GM10847 (cell line): ENCODE data around the gene LMCD1.

Experiments used
- POLR2A ChIP-seq: IDR thresholded peaks from 2 replicates; pipeline ENCODE4 v1.6.1; 2011; ENCODE audit not compliant: insufficient read length; ENCODE audit errors: extremely low read depth

The LMCD1 gene

GRCh38 chr3:8501371-8502131 lies at the start of gene LMCD1:
TSS of gene LMCD1 (plus strand) at chr3:8501823. CDS start at chr3:8501939, 116 bp downstream.
- no peak for TF ChIP-seq POLR2A

DNA sequence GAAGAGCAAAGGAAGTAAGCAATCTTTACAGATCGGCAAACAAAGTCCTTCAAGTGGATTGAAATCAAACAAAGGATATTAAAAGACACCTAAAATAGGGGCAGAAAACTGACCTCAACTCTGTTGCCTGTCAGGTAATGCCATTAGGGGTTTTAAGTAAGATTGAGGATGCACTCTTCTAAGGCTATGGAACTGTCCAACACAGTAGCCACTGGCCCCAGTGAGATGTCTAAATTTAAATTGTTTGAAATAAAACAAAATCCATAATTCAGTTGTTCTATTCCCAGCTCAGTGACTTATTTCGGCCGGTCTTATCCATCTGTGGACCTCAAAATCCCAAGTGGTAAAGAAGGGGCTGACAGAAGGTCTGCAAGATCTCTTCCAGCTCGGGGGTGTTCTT lies 49.5 kb upstream of the LMCD1 start:
- TF ChIP-seq POLR2A: no peak

- no peak for TF ChIP-seq POLR2A
These were observed 48.5 kb upstream of the LMCD1 start for GRCh38 chr3:8453153-8453552.

- TF ChIP-seq POLR2A: no peak
These were observed 45.9 kb upstream of the LMCD1 start for GRCh38 chr3:8455526-8456411.

- TF ChIP-seq POLR2A: no peak
These were observed 45.2 kb upstream of the LMCD1 start for GRCh38 chr3:8456412-8456811.

DNA sequence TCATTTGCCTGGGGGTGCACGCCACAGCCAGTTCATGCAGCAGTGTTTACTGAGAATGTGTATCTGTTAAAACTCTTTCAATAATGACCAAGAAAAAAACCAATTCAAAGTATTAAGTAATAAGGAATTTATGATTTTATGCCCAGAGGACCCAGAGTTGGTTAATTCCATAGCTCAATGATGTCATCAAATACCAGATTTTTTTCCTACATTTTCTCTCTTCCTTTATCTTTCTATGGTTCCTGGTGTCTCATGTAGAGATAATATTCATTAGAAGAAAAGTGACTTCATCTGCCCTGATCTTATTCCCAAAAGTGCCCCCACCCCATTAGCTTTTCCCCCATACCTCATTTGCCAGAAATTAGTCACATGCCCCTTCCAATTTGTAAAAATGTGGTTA lies 44.6 kb upstream of the LMCD1 start:
- no peak for TF ChIP-seq POLR2A

DNA sequence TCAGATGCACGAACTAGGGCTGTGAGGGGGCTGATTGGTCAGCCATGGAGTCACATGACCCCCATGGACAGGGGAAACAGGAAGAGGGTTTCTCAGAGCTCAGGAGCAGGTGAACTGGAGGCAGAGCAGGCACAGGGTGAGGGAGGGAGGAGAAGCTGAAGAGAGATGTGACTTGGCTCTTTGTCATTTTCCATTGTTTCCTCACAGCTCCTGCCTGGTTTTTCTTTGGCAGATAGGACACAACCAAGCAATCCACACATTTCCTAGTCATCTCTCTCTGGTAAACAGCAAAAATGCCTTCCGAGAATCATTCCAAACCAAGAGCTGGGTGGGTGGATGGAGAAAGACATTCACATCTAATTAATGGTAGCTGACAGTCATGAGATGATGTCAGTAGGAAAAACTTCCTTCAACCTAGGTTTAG lies 43.4 kb upstream of the LMCD1 start:
- no peak for TF ChIP-seq POLR2A

DNA sequence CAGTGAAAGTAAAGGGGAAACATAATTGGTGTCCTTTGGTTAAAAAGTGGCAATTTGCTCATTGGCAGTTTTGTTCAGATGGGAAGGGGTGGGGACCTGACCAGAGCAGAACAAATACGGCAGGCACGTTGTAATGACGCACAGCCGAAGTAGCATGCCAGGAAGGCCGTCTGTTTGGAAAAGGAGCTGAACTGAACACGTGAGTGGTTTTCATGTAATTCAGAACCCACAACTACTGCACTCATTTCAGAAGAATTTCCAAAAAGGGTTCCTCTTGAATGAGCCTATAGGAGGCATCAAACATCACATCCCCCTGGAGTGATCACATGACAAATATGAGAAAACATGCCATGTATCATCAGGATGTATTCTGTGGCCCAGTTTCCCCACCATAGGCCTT lies 42.9 kb upstream of the LMCD1 start:
- no peak for TF ChIP-seq POLR2A

DNA sequence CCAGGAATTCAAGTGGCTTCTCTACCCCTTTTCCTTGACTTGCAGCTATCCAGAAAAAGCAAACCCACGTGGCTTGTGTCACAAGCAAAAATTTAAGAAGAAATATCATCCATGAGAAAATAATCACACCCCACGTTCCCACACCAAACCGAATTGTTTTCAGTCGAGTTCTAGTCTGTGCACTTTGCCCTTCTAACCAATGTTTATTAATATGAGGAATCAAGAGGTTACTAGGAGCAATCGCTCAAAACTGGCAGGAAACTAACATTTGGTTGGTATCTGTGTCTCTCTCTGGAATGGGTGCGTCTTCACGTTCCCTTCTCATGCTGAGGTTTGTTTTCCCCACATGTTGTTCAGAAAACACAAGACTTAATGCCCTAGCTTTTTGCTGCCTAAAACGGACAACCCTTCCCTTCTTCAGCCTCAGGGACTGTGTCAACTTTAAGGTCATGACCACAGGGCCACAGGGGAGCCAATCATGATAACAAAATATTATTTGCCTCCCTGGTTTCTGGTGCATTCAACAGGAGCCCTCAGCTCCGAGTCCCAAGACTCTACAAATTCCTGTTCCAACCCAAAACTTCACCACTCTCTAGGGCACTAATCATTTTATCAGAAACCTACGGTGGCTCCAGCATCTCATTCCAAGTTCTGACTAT lies 41.4 kb upstream of the LMCD1 start:
- no peak for TF ChIP-seq POLR2A

- no peak for TF ChIP-seq POLR2A
These were observed 40.7 kb upstream of the LMCD1 start for GRCh38 chr3:8460815-8461456.

DNA sequence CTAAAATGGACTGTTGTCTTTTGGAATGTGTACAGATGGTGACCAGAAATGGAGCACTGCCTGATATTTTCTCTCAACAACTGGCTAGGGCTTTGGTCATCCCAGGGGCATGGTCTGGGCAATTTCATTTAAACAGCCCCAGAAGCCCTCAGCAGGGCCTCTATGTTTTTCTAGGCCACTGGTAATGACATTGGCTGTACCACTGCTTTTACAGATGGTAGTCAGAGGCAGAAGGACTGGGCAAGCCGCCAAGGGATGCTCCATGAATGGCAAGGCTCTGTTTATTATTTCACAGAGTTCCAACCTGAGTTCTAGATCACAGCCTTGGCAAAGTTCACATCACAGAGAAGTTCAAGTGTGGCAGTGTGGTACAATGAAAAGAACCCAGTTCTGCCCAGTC lies 37.0 kb upstream of the LMCD1 start:
- TF ChIP-seq POLR2A: no peak

- no peak for TF ChIP-seq POLR2A
These were observed 35.1 kb upstream of the LMCD1 start for GRCh38 chr3:8466526-8466925.

- TF ChIP-seq POLR2A: no peak
These were observed 30.8 kb upstream of the LMCD1 start for GRCh38 chr3:8470801-8471200.

DNA sequence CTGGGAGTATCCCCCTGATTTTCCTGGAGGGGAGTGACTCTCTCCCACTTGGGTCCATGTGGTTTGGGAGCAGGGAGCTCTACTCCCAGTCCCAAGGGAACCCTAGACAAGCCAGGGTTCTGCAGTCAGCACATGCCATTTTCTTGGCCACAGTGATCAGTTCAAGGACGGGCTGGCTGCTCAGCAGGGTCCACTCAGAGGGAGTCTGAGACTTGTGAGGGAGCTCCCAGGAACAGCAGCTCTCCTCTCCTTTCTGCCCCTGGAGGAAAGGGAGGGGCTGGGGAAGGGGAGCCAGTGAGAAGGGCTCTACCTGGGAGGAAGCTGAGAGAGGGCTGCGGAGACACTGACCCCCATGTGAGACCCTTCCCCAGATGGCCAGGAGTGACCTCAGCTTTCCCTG lies 29.1 kb upstream of the LMCD1 start:
- TF ChIP-seq POLR2A: no peak

DNA sequence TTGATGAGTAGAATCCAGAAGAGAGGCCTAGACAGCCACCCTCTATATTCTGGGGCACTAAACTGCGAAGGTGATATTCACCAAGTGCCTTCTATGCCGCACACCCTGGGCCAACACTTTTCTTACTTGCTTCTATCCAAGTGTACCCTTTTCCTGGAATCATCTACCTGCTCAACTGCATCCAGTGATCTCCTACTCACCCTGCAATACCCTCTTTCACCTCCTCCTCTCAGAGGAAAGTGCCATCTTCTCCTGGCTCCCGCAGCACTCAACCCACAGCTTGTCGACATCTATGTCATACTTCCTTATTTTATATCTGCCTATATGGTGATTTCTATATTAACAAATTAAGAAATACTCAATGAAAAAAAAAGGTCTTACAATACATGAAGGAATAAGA lies 28.6 kb upstream of the LMCD1 start:
- no peak for TF ChIP-seq POLR2A
